T-helper 2 cell treated with Interferon-gamma antibody and Interleukin-4, amounts not matched to agents 5 μg/mL and 100 μg/mL, for 36 hours (primary cell): Measurements from ENCODE around the gene UBAP1.
"Not testable (repeated sequence)": the region's sequence is repeated elsewhere in the genome, so short reads cannot be mapped to it uniquely, and the experiment has no call there.

ENCODE experiments used
- DNase-seq: peaks from one replicate; pipeline ENCODE4 v3.0.0; 2021; ENCODE audit warnings: low spot score
- H3K27ac Mint-ChIP-seq: one replicate; pipeline ENCODE4 v1.8.0; 2021; ENCODE audit warnings: mild to moderate bottlenecking, mixed read lengths
- H3K27me3 Mint-ChIP-seq: one replicate; pipeline ENCODE4 v1.8.0; 2021; ENCODE audit warnings: low read depth, mixed read lengths
- H3K36me3 Mint-ChIP-seq: one replicate; pipeline ENCODE4 v1.8.0; 2021; ENCODE audit warnings: low read depth, mixed read lengths
- H3K4me1 Mint-ChIP-seq: one replicate; pipeline ENCODE4 v1.8.0; 2021; ENCODE audit warnings: low read depth, mixed read lengths
- H3K4me3 Mint-ChIP-seq: one replicate; pipeline ENCODE4 v1.8.0; 2022; ENCODE audit warnings: mild to moderate bottlenecking, moderate library complexity, mixed read lengths
- H3K9me3 Mint-ChIP-seq: one replicate; pipeline ENCODE4 v1.8.0; 2021; ENCODE audit warnings: mixed read lengths

UBAP1 gene

DNA sequence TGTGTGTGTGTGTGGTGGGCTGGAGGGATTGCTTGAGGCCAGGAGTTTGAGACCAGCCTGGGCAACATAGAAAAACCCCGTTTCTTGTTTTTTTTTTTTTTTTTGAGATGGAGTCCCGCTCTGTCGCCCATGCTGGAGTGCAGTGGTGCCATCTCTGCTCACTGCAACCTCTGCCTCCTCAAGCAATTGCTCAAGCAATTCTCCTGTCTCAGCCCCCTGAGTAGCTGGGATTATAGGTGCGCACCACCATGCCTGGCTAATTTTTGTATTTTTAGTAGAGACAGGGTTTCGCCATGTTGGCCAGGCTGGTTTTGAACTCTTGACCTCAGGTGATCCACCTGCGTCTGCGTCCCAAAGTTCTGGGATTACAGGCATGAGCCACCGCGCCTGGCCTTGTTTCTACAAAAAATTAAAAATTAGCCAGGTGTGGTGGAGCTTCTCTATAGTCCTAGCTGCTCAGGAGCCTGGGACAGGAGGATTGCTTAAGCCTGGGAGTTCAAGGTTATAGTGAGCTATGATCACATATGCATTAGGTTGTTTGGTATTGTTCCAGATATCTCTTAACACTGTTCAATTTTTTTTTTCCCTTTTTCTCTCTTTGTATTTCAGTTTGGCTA is 47.4 kb downstream of the UBAP1 start:
- not testable (repeated sequence) for H3K9me3 Mint-ChIP-seq, DNase-seq, H3K27ac Mint-ChIP-seq, H3K27me3 Mint-ChIP-seq, H3K36me3 Mint-ChIP-seq, H3K4me1 Mint-ChIP-seq, H3K4me3 Mint-ChIP-seq

DNA sequence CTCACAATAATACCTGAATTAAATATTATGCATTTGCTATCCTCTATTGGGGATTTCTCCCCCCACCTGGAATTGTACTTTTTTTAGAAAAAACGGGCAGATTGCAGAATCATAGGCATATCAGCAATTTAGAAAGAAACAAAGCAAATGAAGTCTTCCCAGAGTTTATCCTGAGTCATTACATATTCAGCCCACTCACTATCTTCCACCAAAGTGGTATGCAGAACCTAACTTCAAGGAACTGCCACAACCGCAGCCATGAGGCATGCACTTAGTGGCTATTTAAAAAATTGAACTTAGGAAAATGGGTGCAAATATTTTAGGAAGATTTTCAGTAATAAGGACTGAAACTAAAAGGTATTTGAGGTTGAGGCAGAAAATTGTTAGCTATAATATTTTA is 48.6 kb downstream of the UBAP1 start:
- Mint-ChIP-seq H3K9me3 (no peaks in the 10 kb centered on the region), H3K36me3 (peaks cover 3% of the 10 kb centered on the region), H3K4me1 (no peaks in the 10 kb centered on the region), H3K27ac (no peak overlapping the region), H3K27me3 (no peaks in the 10 kb centered on the region), H3K4me3 (no peak overlapping the region)
- DNase-seq, result no peak

DNA sequence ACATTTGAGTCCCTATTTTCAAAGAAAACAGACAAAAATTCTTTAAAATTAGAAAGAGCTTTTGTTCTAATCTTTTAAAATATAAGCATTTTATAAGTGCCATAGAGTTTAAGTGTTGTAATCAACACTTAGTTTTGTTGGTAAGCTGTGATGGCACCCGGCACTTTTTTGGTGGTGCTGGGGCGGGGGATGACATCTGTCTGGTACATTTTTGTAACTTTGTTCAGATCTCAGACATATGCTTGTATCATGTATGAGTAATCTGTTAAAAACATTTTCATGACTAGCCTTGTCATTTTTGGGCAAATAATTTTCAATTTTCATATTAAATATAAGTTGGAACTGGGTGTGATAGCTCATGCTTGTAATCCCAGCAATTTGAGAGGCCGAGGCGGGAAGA is 51.7 kb downstream of the UBAP1 start:
- Mint-ChIP-seq H3K27me3 (no peaks in the 10 kb centered on the region), H3K4me3 (no peak overlapping the region), H3K36me3 (no peaks in the 10 kb centered on the region), H3K27ac (no peak overlapping the region), H3K9me3 (no peaks in the 10 kb centered on the region), H3K4me1 (no peaks in the 10 kb centered on the region)
- no peak for DNase-seq

DNA sequence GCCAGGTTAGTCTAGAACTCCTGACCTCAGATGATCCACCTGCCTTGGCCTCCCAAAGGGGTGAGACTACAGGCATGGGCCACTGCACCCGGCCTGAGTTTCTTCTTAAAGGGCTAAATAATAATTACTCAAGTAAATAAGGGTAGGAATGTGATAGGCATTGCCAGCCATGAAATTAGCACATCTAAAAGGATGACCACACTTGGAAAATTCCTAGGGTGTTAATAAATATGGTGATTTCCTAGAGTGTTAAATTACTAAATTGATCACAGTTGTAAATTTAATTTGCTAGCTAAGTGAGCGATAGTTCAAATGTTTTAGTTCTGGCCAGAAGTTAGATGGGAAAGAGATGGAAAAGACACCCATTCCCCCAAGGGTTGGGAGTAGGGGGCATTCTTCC is 53.4 kb downstream of the UBAP1 start:
- no peaks in the 10 kb centered on the region for H3K9me3 Mint-ChIP-seq
- H3K36me3 Mint-ChIP-seq, result peaks cover 5% of the 10 kb centered on the region
- no peak overlapping the region for H3K4me3 Mint-ChIP-seq
- H3K27ac Mint-ChIP-seq, result no peak overlapping the region
- H3K27me3 Mint-ChIP-seq, result no peaks in the 10 kb centered on the region
- no peaks in the 10 kb centered on the region for H3K4me1 Mint-ChIP-seq
- DNase-seq, result no peak

DNA sequence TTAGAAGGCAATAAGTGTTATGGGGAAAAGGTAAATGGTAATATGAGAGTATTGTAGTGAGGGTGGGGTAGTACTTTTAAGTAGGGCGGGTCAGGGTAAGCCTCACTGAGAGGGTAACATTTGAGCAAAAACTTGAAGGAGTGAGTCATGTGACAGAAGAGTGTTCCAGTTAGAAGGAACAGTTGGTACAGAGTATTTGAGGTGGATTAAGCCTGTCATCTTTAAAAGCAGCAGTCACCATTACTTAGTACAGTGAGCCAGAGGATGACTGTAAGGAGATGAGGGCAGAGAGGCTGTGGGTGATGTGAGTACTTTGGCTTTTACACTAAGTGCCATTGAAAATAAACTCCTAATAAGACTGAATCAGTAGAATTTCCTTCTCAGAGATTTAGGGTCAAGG is 54.8 kb downstream of the UBAP1 start:
- no peak overlapping the region for H3K4me3 Mint-ChIP-seq
- peaks cover 12% of the 10 kb centered on the region for H3K36me3 Mint-ChIP-seq
- no peaks in the 10 kb centered on the region for H3K27me3 Mint-ChIP-seq
- no peaks in the 10 kb centered on the region for H3K9me3 Mint-ChIP-seq
- no peaks in the 10 kb centered on the region for H3K4me1 Mint-ChIP-seq
- no peak for DNase-seq
- no peak overlapping the region for H3K27ac Mint-ChIP-seq

DNA sequence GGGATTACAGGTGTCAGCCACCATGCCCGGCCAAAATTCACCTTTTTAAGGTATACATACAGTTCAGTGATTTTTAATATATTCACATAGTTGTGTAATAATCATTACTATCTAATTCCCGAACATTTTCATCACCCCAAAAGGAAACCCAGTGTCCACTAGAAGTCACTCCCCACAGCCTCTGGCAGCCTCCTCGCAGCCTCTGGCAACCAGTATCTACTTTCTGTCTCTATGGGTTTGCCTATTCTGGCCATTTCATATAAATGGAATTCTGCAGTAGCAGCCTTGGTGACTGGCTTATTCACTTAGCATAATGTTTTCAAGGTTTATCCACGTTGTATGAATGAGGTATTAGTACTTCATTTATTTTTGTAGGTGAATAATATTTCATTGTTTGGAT is 59.0 kb downstream of the UBAP1 start:
- Mint-ChIP-seq H3K36me3 (peaks cover 24% of the 10 kb centered on the region), H3K4me3 (no peak overlapping the region), H3K27me3 (no peaks in the 10 kb centered on the region), H3K27ac (no peak overlapping the region), H3K9me3 (no peaks in the 10 kb centered on the region), H3K4me1 (no peaks in the 10 kb centered on the region)
- no peak for DNase-seq

DNA sequence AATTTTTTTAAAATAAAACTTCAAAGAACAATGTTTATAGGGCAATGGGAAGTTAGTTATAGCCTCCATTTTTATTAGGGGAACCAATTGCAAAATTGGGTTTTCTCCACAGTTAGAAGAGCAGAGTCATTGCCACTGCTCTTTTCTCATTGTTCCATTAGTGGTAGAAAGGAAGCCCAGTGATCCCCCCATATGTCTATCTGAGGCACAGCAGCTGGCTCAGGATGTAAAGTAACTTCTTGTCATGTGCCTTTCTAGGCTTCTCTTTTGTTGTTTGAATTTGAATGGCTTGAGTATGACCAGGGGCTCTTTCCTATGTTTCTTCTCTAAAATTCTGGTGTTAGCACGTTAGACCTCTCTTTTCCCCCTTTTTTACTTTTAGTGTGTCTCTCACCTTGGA is 61.2 kb downstream of the UBAP1 start:
- no peak overlapping the region for H3K4me3 Mint-ChIP-seq
- H3K27ac Mint-ChIP-seq, result no peak overlapping the region
- H3K9me3 Mint-ChIP-seq, result no peaks in the 10 kb centered on the region
- H3K36me3 Mint-ChIP-seq, result peaks cover 31% of the 10 kb centered on the region
- H3K4me1 Mint-ChIP-seq, result no peaks in the 10 kb centered on the region
- DNase-seq, result no peak
- H3K27me3 Mint-ChIP-seq, result no peaks in the 10 kb centered on the region

DNA sequence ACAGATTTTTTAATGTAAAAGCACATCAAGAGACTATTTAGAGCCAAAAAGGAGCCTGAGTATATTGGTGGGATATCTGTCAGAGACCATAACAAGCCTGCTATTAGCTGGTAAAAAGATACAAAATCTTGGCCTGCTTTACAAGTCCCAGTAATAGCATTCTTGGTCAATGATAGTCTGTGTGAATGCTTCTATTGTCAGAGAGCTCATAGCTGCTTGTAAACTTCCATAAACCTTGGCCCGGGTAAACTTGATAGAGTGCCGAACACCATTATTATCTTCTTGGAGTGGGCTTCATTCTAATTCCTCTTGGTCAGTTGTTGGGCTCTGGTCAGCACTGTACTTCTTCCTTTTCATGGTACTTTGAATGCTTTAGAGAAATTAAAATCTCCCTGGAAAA is 64.0 kb downstream of the UBAP1 start:
- no peak for DNase-seq
- no peak overlapping the region for H3K4me3 Mint-ChIP-seq
- H3K27ac Mint-ChIP-seq, result no peak overlapping the region
- H3K36me3 Mint-ChIP-seq, result peaks cover 26% of the 10 kb centered on the region
- no peaks in the 10 kb centered on the region for H3K4me1 Mint-ChIP-seq
- H3K9me3 Mint-ChIP-seq, result no peaks in the 10 kb centered on the region
- no peaks in the 10 kb centered on the region for H3K27me3 Mint-ChIP-seq

DNA sequence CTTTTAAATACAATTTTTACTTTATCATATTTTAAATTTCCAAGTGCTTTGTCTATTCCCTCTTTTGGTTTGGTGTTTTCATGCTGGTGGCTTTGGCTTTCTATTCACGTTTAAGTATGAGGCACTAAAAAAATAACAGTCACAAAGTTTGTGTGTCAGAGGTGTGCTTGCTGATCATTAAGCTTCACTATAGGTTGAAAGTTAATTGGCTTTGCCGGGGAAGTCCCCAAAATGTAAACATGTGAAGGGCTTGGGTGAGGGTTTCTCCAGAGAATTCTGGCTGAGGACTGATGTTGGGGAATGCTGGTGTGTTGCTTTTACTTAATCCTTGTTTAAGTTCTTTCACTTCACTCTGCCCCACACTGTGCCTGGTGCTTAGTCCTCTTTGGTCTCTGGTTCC is 66.4 kb downstream of the UBAP1 start:
- H3K36me3 Mint-ChIP-seq, result peaks cover 22% of the 10 kb centered on the region
- H3K27me3 Mint-ChIP-seq, H3K4me3 Mint-ChIP-seq, H3K4me1 Mint-ChIP-seq, DNase-seq, H3K9me3 Mint-ChIP-seq, H3K27ac Mint-ChIP-seq: not testable (repeated sequence)

DNA sequence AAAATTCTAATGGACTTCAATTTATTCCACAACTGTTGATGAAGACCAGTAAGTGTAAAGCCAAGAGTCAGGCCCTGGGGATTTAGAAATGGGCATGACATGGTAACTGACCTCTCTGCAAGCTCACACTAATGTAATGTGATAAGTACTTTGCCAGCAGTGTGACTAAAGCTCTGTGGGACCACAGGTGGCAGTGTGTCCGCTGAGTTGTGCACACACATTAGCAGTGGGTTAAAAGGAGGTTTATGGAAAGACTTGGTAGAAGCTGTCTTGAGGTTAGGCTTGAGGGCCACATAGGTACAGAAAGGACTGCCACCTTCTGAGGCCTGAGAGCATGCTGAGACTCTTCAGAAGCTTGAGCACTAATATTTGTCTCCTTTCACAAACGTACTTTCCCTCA is 67.6 kb downstream of the UBAP1 start:
- no peak overlapping the region for H3K4me3 Mint-ChIP-seq
- DNase-seq, result no peak
- H3K36me3 Mint-ChIP-seq, result peaks cover 22% of the 10 kb centered on the region
- H3K27me3 Mint-ChIP-seq, result no peaks in the 10 kb centered on the region
- H3K9me3 Mint-ChIP-seq, result no peaks in the 10 kb centered on the region
- no peak overlapping the region for H3K27ac Mint-ChIP-seq
- no peaks in the 10 kb centered on the region for H3K4me1 Mint-ChIP-seq

DNA sequence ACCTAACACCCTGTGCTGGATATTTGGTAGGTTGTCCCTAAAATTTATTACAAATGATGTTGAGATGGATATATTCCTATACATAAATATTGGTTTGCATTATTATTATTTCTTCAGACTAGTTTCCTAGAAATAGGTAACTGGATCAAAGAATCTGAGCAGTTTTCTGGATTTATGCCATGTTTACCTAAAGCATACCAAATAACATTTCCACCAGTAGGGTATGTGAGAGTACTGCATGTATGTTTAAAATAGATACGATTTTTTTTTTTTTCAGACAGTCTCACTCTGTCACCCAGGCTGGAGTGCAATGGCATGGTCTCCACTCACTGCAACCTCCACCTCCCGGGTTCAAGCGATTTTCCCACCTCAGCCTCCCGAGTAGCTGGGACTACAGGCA is 68.9 kb downstream of the UBAP1 start:
- not testable (repeated sequence) for H3K4me1 Mint-ChIP-seq, H3K27ac Mint-ChIP-seq, H3K4me3 Mint-ChIP-seq, DNase-seq, H3K27me3 Mint-ChIP-seq, H3K9me3 Mint-ChIP-seq
- peaks cover 22% of the 10 kb centered on the region for H3K36me3 Mint-ChIP-seq

DNA sequence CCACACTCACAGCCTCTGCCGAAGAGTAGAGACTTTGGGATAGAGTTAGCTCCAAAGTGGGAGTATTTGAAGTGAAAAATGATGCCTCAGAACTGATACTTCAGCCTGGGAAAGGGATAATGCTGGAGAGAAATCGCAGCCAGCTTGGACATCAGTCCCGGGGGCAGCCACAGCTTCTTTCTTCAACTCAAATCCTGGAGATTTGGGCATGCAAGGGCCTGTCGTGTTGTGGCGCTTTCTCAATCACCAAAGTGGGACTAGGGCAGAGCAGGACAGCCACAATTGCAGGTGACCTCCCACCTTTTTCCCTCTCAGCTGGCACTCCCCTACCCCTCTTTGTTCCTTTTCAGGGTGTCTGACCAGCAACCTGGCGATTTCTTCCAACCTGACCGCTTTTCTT is 70.4 kb downstream of the UBAP1 start:
- no peaks in the 10 kb centered on the region for H3K9me3 Mint-ChIP-seq
- no peaks in the 10 kb centered on the region for H3K27me3 Mint-ChIP-seq
- peaks cover 1% of the 10 kb centered on the region for H3K4me1 Mint-ChIP-seq
- no peak for DNase-seq
- H3K36me3 Mint-ChIP-seq, result peaks cover 17% of the 10 kb centered on the region
- H3K27ac Mint-ChIP-seq, result no peak overlapping the region
- no peak overlapping the region for H3K4me3 Mint-ChIP-seq

DNA sequence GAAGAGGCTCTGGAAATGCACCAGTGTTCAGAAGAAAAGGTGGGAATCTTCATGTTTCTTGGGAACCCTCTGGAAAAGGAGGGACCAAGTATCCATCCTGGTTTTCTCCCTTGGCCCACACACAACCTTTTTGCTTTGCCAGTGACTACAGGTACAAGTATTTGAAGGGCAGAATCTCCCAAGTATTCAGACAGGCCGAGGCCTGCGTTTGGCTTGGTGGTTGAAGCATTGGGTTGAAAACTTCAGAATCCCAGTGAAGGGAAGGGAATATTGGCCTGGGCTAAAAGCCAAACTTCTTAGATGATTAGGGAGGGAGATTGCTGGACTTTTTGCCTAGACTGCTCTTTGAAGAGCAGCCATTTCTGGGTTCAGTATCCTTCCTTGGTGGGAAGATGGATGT is 71.9 kb downstream of the UBAP1 start:
- peaks cover 1% of the 10 kb centered on the region for H3K4me1 Mint-ChIP-seq
- H3K4me3 Mint-ChIP-seq, result no peak overlapping the region
- no peaks in the 10 kb centered on the region for H3K27me3 Mint-ChIP-seq
- H3K27ac Mint-ChIP-seq, result no peak overlapping the region
- peaks cover 18% of the 10 kb centered on the region for H3K36me3 Mint-ChIP-seq
- no peak for DNase-seq
- H3K9me3 Mint-ChIP-seq, result no peaks in the 10 kb centered on the region

DNA sequence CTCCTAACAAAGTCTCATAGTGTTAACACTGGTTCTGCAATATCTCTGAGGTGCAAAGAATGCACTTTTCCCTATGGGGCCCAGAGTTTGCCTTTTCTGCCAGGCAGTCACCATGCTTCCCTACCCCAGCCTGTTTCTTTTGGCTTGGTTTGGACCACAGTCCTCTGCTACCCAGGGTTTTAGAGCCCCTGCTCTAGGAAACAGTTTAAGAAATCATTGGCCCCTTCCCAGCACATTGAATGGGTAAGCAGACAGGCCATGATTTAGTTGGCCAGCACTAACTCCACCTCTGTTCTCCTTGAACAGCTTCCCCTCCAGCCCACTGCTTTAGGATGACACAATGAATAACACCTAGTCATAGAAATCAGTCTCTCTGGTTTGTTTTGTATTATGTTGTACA is 73.2 kb downstream of the UBAP1 start:
- Mint-ChIP-seq H3K9me3 (no peaks in the 10 kb centered on the region), H3K4me1 (peaks cover 1% of the 10 kb centered on the region), H3K27me3 (no peaks in the 10 kb centered on the region), H3K36me3 (peaks cover 20% of the 10 kb centered on the region), H3K27ac (no peak overlapping the region), H3K4me3 (no peak overlapping the region)
- DNase-seq, result no peak

DNA sequence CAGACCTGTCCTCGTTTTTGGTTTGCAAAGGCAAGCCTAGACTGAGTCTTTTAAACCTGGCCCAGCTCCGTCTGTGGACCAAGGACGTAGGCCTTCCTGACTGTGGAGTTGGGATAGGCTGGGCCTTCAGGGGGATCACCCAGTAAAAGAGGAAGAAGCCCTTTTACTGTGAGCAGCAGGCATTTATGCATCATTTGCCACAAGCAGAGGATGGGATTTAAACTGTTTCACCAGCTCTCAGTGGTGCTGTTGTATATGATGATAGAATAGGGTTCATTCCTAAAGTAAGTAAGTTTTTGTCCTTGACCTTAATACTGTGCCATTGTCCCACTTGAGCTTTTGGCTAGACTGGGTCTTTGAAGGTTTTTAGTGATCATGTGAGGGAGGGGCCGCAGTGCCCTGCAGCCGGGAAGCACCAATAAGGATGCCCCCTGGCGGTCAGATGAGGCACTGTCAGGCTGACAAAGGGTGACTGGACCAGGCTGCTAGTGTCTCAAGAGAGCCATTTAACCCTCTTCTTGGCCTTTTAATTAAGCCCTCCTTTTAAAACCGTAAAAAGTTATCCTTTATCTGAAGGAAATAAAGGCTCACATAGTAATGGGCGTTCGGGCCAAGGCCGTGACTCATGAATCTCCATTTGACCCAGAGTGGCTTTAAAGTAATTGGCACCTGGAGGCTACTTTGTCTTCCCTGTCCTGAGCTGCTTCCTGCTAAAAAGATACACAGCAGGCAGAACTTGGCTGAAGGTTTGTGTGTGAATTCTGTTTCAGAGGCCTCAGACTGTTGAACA is 74.0 kb downstream of the UBAP1 start:
- no peaks in the 10 kb centered on the region for H3K27me3 Mint-ChIP-seq
- H3K4me3 Mint-ChIP-seq, result no peak overlapping the region
- H3K27ac Mint-ChIP-seq, result no peak overlapping the region
- peaks cover 20% of the 10 kb centered on the region for H3K36me3 Mint-ChIP-seq
- peaks cover 1% of the 10 kb centered on the region for H3K4me1 Mint-ChIP-seq
- H3K9me3 Mint-ChIP-seq, result no peaks in the 10 kb centered on the region
- DNase-seq, result peak; percentile 56
